ENCODE data around the gene NKD1. TPM values are rescaled to one million over a fixed set of nuclear protein-coding genes. Genes with fewer than 3 reads are reported as not detected.
A peak's percentile ranks its signal among the peaks of the same experiment; 100 is the strongest.

NKD1 gene
- polyA plus RNA-seq, 10 donors = 2.2 to 11.1 (median 4.7) TPM

GRCh38 chr16:50613281-50613963, 65.2 kb downstream of the NKD1 start:
- peak; percentile 74 to 88 (median 80) for DNase-seq

- peak in 1 of 3 donors; percentile 65 for DNase-seq
Measured at GRCh38 chr16:50613964-50614474, 65.8 kb downstream of the NKD1 start.

- peak in 1 of 3 donors; percentile 50 for DNase-seq
Measured at GRCh38 chr16:50614955-50615724, 66.9 kb downstream of the NKD1 start.

GRCh38 chr16:50615891-50616290, 67.7 kb downstream of the NKD1 start:
- DNase-seq = peak; percentile 66 to 83 (median 71)

GRCh38 chr16:50616386-50616785, 68.2 kb downstream of the NKD1 start:
- DNase-seq = peak in 1 of 3 donors; percentile 23

- no peak for DNase-seq
Measured at GRCh38 chr16:50616883-50617645, 68.9 kb downstream of the NKD1 start.

GRCh38 chr16:50617646-50618184, 69.5 kb downstream of the NKD1 start:
- no peak for DNase-seq

- no peak for DNase-seq
Measured at GRCh38 chr16:50618238-50618918, 70.2 kb downstream of the NKD1 start.

GRCh38 chr16:50619702-50620491, 71.7 kb downstream of the NKD1 start:
- DNase-seq = no peak

- DNase-seq = no peak
Measured at GRCh38 chr16:50620646-50621451, 72.7 kb downstream of the NKD1 start.

- DNase-seq = no peak
Measured at GRCh38 chr16:50621452-50621792, 73.2 kb downstream of the NKD1 start.

- DNase-seq = no peak
Measured at GRCh38 chr16:50622029-50622428, 73.8 kb downstream of the NKD1 start.

- no peak for DNase-seq
Measured at GRCh38 chr16:50622643-50623369, 74.6 kb downstream of the NKD1 start.

- DNase-seq = no peak
Measured at GRCh38 chr16:50624449-50624970, 76.3 kb downstream of the NKD1 start.

GRCh38 chr16:50625374-50625773, 77.2 kb downstream of the NKD1 start:
- DNase-seq = no peak

GRCh38 chr16:50626868-50627267, 78.7 kb downstream of the NKD1 start:
- DNase-seq = no peak

GRCh38 chr16:50627419-50627818, 79.2 kb downstream of the NKD1 start:
- DNase-seq = peak; percentile 62 to 85 (median 74)

GRCh38 chr16:50628156-50628802, 80.1 kb downstream of the NKD1 start:
- DNase-seq = no peak

Data from muscle of back (tissue), 11 donors.